SK-N-SH (cell line): ENCODE data around the gene SUMF1. TPM values are rescaled to one million over a fixed set of nuclear protein-coding genes. Genes with fewer than 3 reads are reported as not detected.

Experiments
- CTCF ChIA-PET: fragments of 300-600, 350-600 bp; formaldehyde crosslinking; extraction: SDS; loops from one replicate; lab custom pipeline; 2021; lab: Yijun Ruan, JAX
- POLR2A ChIA-PET: fragments of 350-600 bp; sonication (Branson Sonifier 250); formaldehyde crosslinking; extraction: SDS; loops from one replicate; lab custom pipeline; 2020; ENCODE audit warnings: antibody characterized with exemption, inconsistent platforms; lab: Yijun Ruan, JAX
- DNase-seq: peaks from one replicate; pipeline ENCODE4 v3.0.0; 2012
- H2AFZ ChIP-seq: fragments of 200-600 bp; sonication (generic); 2 replicates; pipeline ENCODE4 v1.8.1; 2016; ENCODE audit warnings: antibody characterized with exemption, mild to moderate bottlenecking, low read depth
- H3F3A ChIP-seq: fragments of 200-600 bp; sonication (generic); replicated peaks from 2 replicates; pipeline ENCODE3; 2016; ENCODE audit warnings: antibody characterized with exemption, mild to moderate bottlenecking; ENCODE audit not compliant: insufficient read depth
- H3K27ac ChIP-seq, 2 experiments: fragments of 200-500 bp in 1 of 2; fragments of 200-600 bp in 1 of 2; sonication (Bioruptor generic) in 1 of 2; sonication (generic), shearing (Covaris generic) in 1 of 2; 2 replicates each; pipeline versions ENCODE4 v1.5.1 to v1.6.1; 2014 to 2016; ENCODE audit warnings: low read depth in 2 of 2, inconsistent platforms in 1 of 2, low read length in 1 of 2, mild to moderate bottlenecking in 1 of 2, mixed read lengths in 1 of 2
- H3K27me3 ChIP-seq: fragments of 200-600 bp; sonication (generic), shearing (Covaris generic); 2 replicates; pipeline ENCODE4 v1.6.1; 2016; ENCODE audit warnings: mixed run types; ENCODE audit not compliant: insufficient read depth
- H3K36me3 ChIP-seq, 2 experiments: fragments of 200-500 bp in 1 of 2; fragments of 200-600 bp in 1 of 2; sonication (Bioruptor generic) in 1 of 2; sonication (generic) in 1 of 2; replicated peaks in 1 of 2; 2 replicates each; pipeline versions ENCODE3 to v1.5.1; 2014 to 2016; ENCODE audit warnings: low read length in 1 of 2, mild to moderate bottlenecking in 1 of 2; ENCODE audit not compliant: insufficient read depth in 2 of 2, control insufficient read depth in 1 of 2
- H3K4me1 ChIP-seq, 2 experiments: fragments of 200-500 bp in 1 of 2; fragments of 200-600 bp in 1 of 2; sonication (Bioruptor generic) in 1 of 2; sonication (generic), shearing (Covaris generic) in 1 of 2; 2 replicates each; pipeline versions ENCODE4 v1.5.1 to v1.6.1; 2014 to 2016; ENCODE audit warnings: low read depth in 1 of 2, low read length in 1 of 2, mixed run types in 1 of 2; ENCODE audit not compliant: insufficient read depth in 2 of 2, control insufficient read depth in 1 of 2
- H3K4me2 ChIP-seq: fragments of 200-600 bp; sonication (generic), shearing (Covaris generic); 2 replicates; pipeline ENCODE4 v1.6.1; 2017; ENCODE audit warnings: mixed run types
- H3K4me3 ChIP-seq, 2 experiments: fragments of 200-500 bp in 1 of 2; fragments of 200-600 bp in 1 of 2; sonication (Bioruptor generic) in 1 of 2; sonication (generic), shearing (Covaris generic) in 1 of 2; 2 replicates each; pipeline versions ENCODE4 v1.5.1 to v1.8.1; 2014 to 2016; ENCODE audit warnings: low read depth in 2 of 2, inconsistent platforms in 1 of 2, low read length in 1 of 2, mild to moderate bottlenecking in 1 of 2, mixed read lengths in 1 of 2, moderate library complexity in 1 of 2
- H3K79me2 ChIP-seq: fragments of 200-600 bp; sonication (generic); 2 replicates; pipeline ENCODE4 v1.8.1; 2017; ENCODE audit warnings: mild to moderate bottlenecking; ENCODE audit not compliant: insufficient read depth
- H3K9ac ChIP-seq: fragments of 200-600 bp; sonication (generic); 2 replicates; pipeline ENCODE4 v1.6.1; 2017; ENCODE audit warnings: mixed run types
- H3K9me2 ChIP-seq: fragments of 200-600 bp; sonication (generic); 2 replicates; pipeline ENCODE4 v1.6.1; 2017; ENCODE audit warnings: mixed run types
- H3K9me3 ChIP-seq: fragments of 200-600 bp; sonication (generic); 2 replicates; pipeline ENCODE4 v1.6.1; 2017; ENCODE audit warnings: mixed run types, mild to moderate bottlenecking, moderate library complexity
- H4K20me1 ChIP-seq: fragments of 200-600 bp; sonication (generic); 2 replicates; pipeline ENCODE4 v1.6.1; 2017; ENCODE audit warnings: mild to moderate bottlenecking, mixed run types; ENCODE audit not compliant: insufficient read depth
- CHD2 ChIP-seq: fragments of 150-350 bp; IDR thresholded peaks from 2 replicates; pipeline ENCODE4 v1.6.1; 2018; ENCODE audit warnings: low read length; ENCODE audit not compliant: partially characterized antibody
- ELF1 ChIP-seq: IDR thresholded peaks from 2 replicates; pipeline ENCODE4 v1.4.0; 2012
- EZH2phosphoT487 ChIP-seq: fragments of 200-600 bp; sonication (generic); IDR thresholded peaks from 2 replicates; pipeline ENCODE4 v1.6.1; 2017; ENCODE audit warnings: low read depth, mixed run types, mild to moderate bottlenecking, antibody characterized with exemption, moderate library complexity, borderline replicate concordance
- FOSL2 ChIP-seq: IDR thresholded peaks from 2 replicates; pipeline ENCODE4 v1.4.0; 2012; ENCODE audit warnings: low read depth, mild to moderate bottlenecking, moderate library complexity, borderline replicate concordance
- GABPA ChIP-seq: IDR thresholded peaks from 2 replicates; pipeline ENCODE4 v1.4.0; 2012; ENCODE audit warnings: low read depth, mild to moderate bottlenecking
- GATA2 ChIP-seq: sonication (generic); formaldehyde crosslinking; IDR thresholded peaks from 2 replicates; pipeline ENCODE4 v1.5.0; 2020; ENCODE audit warnings: mild to moderate bottlenecking, missing genetic modification reagents
- NFIC ChIP-seq: IDR thresholded peaks from 2 replicates; pipeline ENCODE4 v1.4.0; 2012; ENCODE audit warnings: borderline replicate concordance
- POLR2AphosphoS5 ChIP-seq: IDR thresholded peaks from 2 replicates; pipeline ENCODE4 v1.6.1; 2012; ENCODE audit warnings: low read depth, low read length
- RCOR1 ChIP-seq: fragments of 150-350 bp; IDR thresholded peaks from 2 replicates; pipeline ENCODE4 v1.6.1; 2017; ENCODE audit warnings: antibody characterized with exemption, low read length
- RFX5 ChIP-seq: IDR thresholded peaks from 2 replicates; pipeline ENCODE4 v1.6.1; 2012; ENCODE audit warnings: mild to moderate bottlenecking, improper control_type of control experiment, low read length
- RXRA ChIP-seq: IDR thresholded peaks from 2 replicates; pipeline ENCODE4 v1.4.0; 2012; ENCODE audit warnings: low read depth, mild to moderate bottlenecking, borderline replicate concordance
- TAF1 ChIP-seq: IDR thresholded peaks from 2 replicates; pipeline ENCODE4 v1.6.1; 2012; ENCODE audit warnings: low read depth, mild to moderate bottlenecking, low read length, moderate library complexity, borderline replicate concordance
- WGBS: methylation state at CpG from one replicate; pipeline ENCODE4 v1.1.6; 2017; ENCODE audit warnings: low lambda C conversion rate; 5-methylcytosine and 5-hydroxymethylcytosine counted together
- polyA plus RNA-seq, 3 experiments: library from polyadenylated mRNA; depleted of rRNA; stranded (reverse); fragments of >200 nt; gene quantifications; 2 replicates each; pipeline ENCODE4 v1.2.3, GENCODE V29; 2012
- TF ChIP-seq, protein P1 (sequence below): IDR thresholded peaks from 2 replicates; pipeline ENCODE4 v1.6.1; 2012; ENCODE audit warnings: mild to moderate bottlenecking, low read depth, low read length, moderate library complexity

Gene SUMF1
- polyA plus RNA-seq, 1 of the 3 experiments (the other 2 are of a cell fraction) = 56.9 TPM

DNA sequence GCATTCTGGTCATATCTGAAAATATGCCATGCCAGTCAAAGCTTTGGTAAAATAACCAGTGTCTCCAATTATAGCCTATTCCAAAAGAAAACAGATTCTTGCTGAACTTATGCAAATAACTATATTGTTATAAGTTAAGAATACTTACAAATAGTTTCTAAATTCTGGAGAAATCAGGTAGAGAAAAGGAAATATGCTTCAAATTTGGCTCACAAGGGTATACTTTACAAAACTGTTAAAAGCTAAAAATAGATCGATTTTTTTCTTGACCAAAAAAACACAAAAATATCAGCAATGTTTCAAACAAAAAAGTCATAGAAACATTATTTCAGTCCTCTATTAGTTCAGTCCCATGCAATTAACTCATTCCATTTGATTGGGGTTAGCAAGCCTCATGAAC, 140.2 kb downstream of the SUMF1 start:
- H3K27ac ChIP-seq = no peak overlapping the region
- WGBS = 76% methylated on average over 1 of the region's 1 CpG
- no peak overlapping the region for H3K9ac ChIP-seq
- H3K9me3 ChIP-seq = no peaks in the 10 kb centered on the region
- no peaks in the 10 kb centered on the region for H3K27me3 ChIP-seq
- H3K9me2 ChIP-seq = no peaks in the 10 kb centered on the region
- H3K4me3 ChIP-seq = no peak overlapping the region
- no peak for TF ChIP-seq POLR2AphosphoS5
- TF ChIP-seq RXRA = no peak
- TF ChIP-seq, protein P1, sequence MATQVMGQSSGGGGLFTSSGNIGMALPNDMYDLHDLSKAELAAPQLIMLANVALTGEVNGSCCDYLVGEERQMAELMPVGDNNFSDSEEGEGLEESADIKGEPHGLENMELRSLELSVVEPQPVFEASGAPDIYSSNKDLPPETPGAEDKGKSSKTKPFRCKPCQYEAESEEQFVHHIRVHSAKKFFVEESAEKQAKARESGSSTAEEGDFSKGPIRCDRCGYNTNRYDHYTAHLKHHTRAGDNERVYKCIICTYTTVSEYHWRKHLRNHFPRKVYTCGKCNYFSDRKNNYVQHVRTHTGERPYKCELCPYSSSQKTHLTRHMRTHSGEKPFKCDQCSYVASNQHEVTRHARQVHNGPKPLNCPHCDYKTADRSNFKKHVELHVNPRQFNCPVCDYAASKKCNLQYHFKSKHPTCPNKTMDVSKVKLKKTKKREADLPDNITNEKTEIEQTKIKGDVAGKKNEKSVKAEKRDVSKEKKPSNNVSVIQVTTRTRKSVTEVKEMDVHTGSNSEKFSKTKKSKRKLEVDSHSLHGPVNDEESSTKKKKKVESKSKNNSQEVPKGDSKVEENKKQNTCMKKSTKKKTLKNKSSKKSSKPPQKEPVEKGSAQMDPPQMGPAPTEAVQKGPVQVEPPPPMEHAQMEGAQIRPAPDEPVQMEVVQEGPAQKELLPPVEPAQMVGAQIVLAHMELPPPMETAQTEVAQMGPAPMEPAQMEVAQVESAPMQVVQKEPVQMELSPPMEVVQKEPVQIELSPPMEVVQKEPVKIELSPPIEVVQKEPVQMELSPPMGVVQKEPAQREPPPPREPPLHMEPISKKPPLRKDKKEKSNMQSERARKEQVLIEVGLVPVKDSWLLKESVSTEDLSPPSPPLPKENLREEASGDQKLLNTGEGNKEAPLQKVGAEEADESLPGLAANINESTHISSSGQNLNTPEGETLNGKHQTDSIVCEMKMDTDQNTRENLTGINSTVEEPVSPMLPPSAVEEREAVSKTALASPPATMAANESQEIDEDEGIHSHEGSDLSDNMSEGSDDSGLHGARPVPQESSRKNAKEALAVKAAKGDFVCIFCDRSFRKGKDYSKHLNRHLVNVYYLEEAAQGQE = no peak
- TF ChIP-seq CHD2 = no peak
- TF ChIP-seq GABPA = no peak
- no peak for TF ChIP-seq RCOR1
- TF ChIP-seq EZH2phosphoT487 = no peak
- TF ChIP-seq NFIC = no peak
- no peak for TF ChIP-seq TAF1
- no peak for TF ChIP-seq RFX5
- TF ChIP-seq GATA2 = no peak
- TF ChIP-seq ELF1 = no peak
- H3K36me3 ChIP-seq = no peaks in the 10 kb centered on the region
- no peaks in the 10 kb centered on the region for H4K20me1 ChIP-seq
- H2AFZ ChIP-seq = no peak overlapping the region
- ChIA-PET CTCF (interaction anchor here (0.6 to 2.7 kb wide), 4 partner anchors 9 to 666 kb away, joined by 3 to 9 read pairs (median 3); no protein-coding TSS in a partner anchor), POLR2A (interaction anchor here (0.6 kb wide), 1 partner anchor 310 kb away, joined by 3 read pairs; no protein-coding TSS in a partner anchor)
- H3K4me2 ChIP-seq = no peak overlapping the region
- no peaks in the 10 kb centered on the region for H3K79me2 ChIP-seq
- H3F3A ChIP-seq = no peaks in the 10 kb centered on the region
- H3K4me1 ChIP-seq = no peaks in the 10 kb centered on the region
- no peak for DNase-seq

DNA sequence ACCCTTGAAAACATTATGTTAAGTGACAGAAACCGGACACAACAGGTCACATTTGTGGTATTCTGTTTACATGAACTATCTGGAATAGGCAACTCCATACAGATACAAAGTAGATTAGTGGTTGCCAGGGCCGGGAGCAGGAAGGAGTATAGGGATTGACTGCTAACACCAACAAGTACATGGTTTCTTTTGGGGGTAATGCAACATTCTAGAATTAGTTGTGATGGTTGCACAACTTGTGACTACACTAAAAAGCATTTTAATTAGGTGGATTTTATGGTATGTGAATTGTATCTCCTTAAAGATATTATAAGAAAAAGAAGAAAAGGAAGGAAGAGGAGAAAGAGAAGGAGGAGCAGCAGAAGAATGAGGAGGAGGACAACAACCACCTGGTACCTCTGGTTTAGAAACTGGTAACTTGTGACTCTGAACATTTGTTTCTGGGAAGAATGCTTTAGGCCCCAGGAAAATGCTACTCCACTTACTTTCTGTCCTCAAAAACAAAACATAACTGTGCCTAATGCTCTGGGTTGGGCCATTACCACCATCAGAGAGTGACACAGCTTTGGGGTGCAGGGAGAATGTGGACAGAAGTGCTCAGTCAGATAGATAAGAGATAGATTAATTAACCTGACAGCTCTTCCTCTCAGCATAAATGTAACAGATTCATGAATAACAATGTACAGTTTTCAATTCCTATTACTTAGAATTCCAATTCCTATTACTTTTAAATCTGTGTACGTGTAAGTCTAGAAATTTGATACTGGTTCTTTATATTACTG, 143.6 kb downstream of the SUMF1 start:
- TF ChIP-seq FOSL2 = no peak
- ChIA-PET POLR2A (no interaction called here), CTCF (no interaction called here)
- no peaks in the 10 kb centered on the region for H3K4me1 ChIP-seq
- no peak overlapping the region for H3K9ac ChIP-seq
- H3K4me3 ChIP-seq = no peak overlapping the region
- DNase-seq = no peak
- no peak overlapping the region for H2AFZ ChIP-seq
- no peaks in the 10 kb centered on the region for H3F3A ChIP-seq
- no peaks in the 10 kb centered on the region for H3K36me3 ChIP-seq
- no peaks in the 10 kb centered on the region for H3K9me3 ChIP-seq
- WGBS = 59% methylated on average over 3 of the region's 3 CpGs
- H4K20me1 ChIP-seq = no peaks in the 10 kb centered on the region
- no peak overlapping the region for H3K4me2 ChIP-seq
- no peaks in the 10 kb centered on the region for H3K9me2 ChIP-seq
- H3K27ac ChIP-seq = no peak overlapping the region
- H3K27me3 ChIP-seq = no peaks in the 10 kb centered on the region
- no peaks in the 10 kb centered on the region for H3K79me2 ChIP-seq
